ENCODE data around the gene SLC30A7.

DNA sequence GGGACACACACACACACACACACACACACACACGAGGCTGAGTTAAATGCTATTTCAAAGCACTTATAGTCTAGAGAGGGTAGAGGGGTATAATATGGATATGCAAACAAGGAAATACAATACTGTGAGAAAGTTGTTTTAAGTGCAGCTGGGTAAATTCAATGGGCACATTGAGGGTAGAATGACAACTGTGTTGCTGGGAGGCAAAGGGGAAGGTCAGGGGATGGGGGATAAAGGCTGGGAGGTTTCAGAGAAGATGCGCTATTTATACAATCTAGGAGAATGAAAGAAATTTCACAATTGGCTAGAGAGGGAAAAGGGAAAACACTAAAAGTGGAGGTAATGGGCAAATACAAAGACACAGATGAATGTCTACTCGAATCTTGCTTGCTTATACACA lies 20.7 kb upstream of the SLC30A7 start:
- TF ChIP-seq POLR2AphosphoS5 (IDR thresholded peaks at IDR 0.05; ENCODE audit: low read depth, low read length) (no peak), SIN3A (IDR thresholded peaks at IDR 0.05; ENCODE audit: borderline replicate concordance, insufficient read depth, low read length) (no peak), REST (IDR thresholded peaks at IDR 0.05; ENCODE audit: insufficient read depth in 1 of 2, low read depth in 2 of 2, low read length in 2 of 2) (no peak)

All from PFSK-1 (cell line).